HEK293 (cell line): Measurements from ENCODE around the gene ADM5.

Experiments
- BCL11A ChIP-seq: fragments of 450-650 bp; formaldehyde crosslinking; IDR thresholded peaks from 2 replicates; pipeline ENCODE4 v1.5.1; 2016; ENCODE audit warnings: low read depth, missing biosample characterization, missing genetic modification characterization
- FEZF1 ChIP-seq: fragments of 450-650 bp; formaldehyde crosslinking; IDR thresholded peaks from 2 replicates; pipeline ENCODE4 v1.5.1; 2016; ENCODE audit warnings: missing biosample characterization, missing genetic modification characterization
- IKZF3 ChIP-seq: fragments of 450-650 bp; IDR thresholded peaks from 2 replicates; pipeline ENCODE4 v1.5.0; 2018; ENCODE audit warnings: missing biosample characterization, mild to moderate bottlenecking, missing genetic modification characterization, moderate library complexity
- KLF9 ChIP-seq: fragments of 450-650 bp; formaldehyde crosslinking; IDR thresholded peaks from 2 replicates; pipeline ENCODE4 v1.5.1; 2016; ENCODE audit warnings: missing biosample characterization, missing genetic modification characterization, low read depth
- PRDM10 ChIP-seq: fragments of 450-650 bp; formaldehyde crosslinking; IDR thresholded peaks from 2 replicates; pipeline ENCODE4 v1.5.1; 2016; ENCODE audit warnings: missing biosample characterization, missing genetic modification characterization
- REST ChIP-seq: fragments of 450-650 bp; formaldehyde crosslinking; IDR thresholded peaks from 2 replicates; pipeline ENCODE4 v1.5.1; 2016; ENCODE audit warnings: missing biosample characterization, missing genetic modification characterization
- SP3 ChIP-seq: fragments of 450-650 bp; formaldehyde crosslinking; IDR thresholded peaks from 2 replicates; pipeline ENCODE4 v1.5.1; 2016; ENCODE audit warnings: missing biosample characterization, missing genetic modification characterization
- YY2 ChIP-seq: fragments of 450-650 bp; formaldehyde crosslinking; IDR thresholded peaks from 2 replicates; pipeline ENCODE4 v1.5.1; 2016; ENCODE audit warnings: missing biosample characterization, missing genetic modification characterization
- ZBTB10 ChIP-seq: fragments of 450-650 bp; formaldehyde crosslinking; IDR thresholded peaks from 2 replicates; pipeline ENCODE4 v1.5.1; 2016; ENCODE audit warnings: missing biosample characterization, missing genetic modification characterization
- ZFP37 ChIP-seq: fragments of 450-650 bp; formaldehyde crosslinking; IDR thresholded peaks from 2 replicates; pipeline ENCODE4 v1.5.1; 2016; ENCODE audit warnings: missing biosample characterization, missing genetic modification characterization
- ZNF138 ChIP-seq: fragments of 450-650 bp; formaldehyde crosslinking; IDR thresholded peaks from 2 replicates; pipeline ENCODE4 v1.5.1; 2016; ENCODE audit warnings: missing biosample characterization, missing genetic modification characterization, borderline replicate concordance
- ZNF2 ChIP-seq: fragments of 450-650 bp; formaldehyde crosslinking; IDR thresholded peaks from 2 replicates; pipeline ENCODE4 v1.5.1; 2016; ENCODE audit warnings: missing biosample characterization, missing genetic modification characterization
- ZNF239 ChIP-seq: fragments of 450-650 bp; formaldehyde crosslinking; IDR thresholded peaks from 2 replicates; pipeline ENCODE4 v1.5.1; 2016; ENCODE audit warnings: missing biosample characterization, missing genetic modification characterization
- ZNF280D ChIP-seq: fragments of 450-650 bp; formaldehyde crosslinking; IDR thresholded peaks from 2 replicates; pipeline ENCODE4 v1.5.1; 2016; ENCODE audit warnings: missing biosample characterization, missing genetic modification characterization
- ZNF324 ChIP-seq: fragments of 450-650 bp; formaldehyde crosslinking; IDR thresholded peaks from 2 replicates; pipeline ENCODE4 v1.5.1; 2016; ENCODE audit warnings: missing biosample characterization, missing genetic modification characterization
- ZNF423 ChIP-seq: fragments of 450-650 bp; formaldehyde crosslinking; IDR thresholded peaks from 2 replicates; pipeline ENCODE4 v1.5.1; 2016; ENCODE audit warnings: missing biosample characterization, missing genetic modification characterization
- ZNF501 ChIP-seq: fragments of 450-650 bp; formaldehyde crosslinking; IDR thresholded peaks from 2 replicates; pipeline ENCODE4 v1.5.1; 2016; ENCODE audit warnings: missing biosample characterization, missing genetic modification characterization
- ZNF548 ChIP-seq: fragments of 450-650 bp; formaldehyde crosslinking; IDR thresholded peaks from 2 replicates; pipeline ENCODE4 v1.5.1; 2016; ENCODE audit warnings: missing biosample characterization, missing genetic modification characterization
- ZNF785 ChIP-seq: fragments of 450-650 bp; formaldehyde crosslinking; IDR thresholded peaks from 2 replicates; pipeline ENCODE4 v1.5.1; 2016; ENCODE audit warnings: missing biosample characterization, missing genetic modification characterization
- ZSCAN23 ChIP-seq: fragments of 450-650 bp; formaldehyde crosslinking; IDR thresholded peaks from 2 replicates; pipeline ENCODE4 v1.5.1; 2016; ENCODE audit warnings: missing biosample characterization, missing genetic modification characterization
- ZSCAN30 ChIP-seq: fragments of 450-650 bp; IDR thresholded peaks from 2 replicates; pipeline ENCODE4 v1.5.1; 2018; ENCODE audit warnings: missing biosample characterization, mild to moderate bottlenecking, missing genetic modification characterization, moderate library complexity
- ZXDB ChIP-seq: fragments of 450-650 bp; formaldehyde crosslinking; IDR thresholded peaks from 2 replicates; pipeline ENCODE4 v1.5.1; 2016; ENCODE audit warnings: missing biosample characterization, missing genetic modification characterization
- TF ChIP-seq, protein P1 (sequence below): fragments of 450-650 bp; formaldehyde crosslinking; IDR thresholded peaks from 2 replicates; pipeline ENCODE4 v1.5.1; 2016; ENCODE audit warnings: missing biosample characterization, missing genetic modification characterization

ADM5 gene

DNA sequence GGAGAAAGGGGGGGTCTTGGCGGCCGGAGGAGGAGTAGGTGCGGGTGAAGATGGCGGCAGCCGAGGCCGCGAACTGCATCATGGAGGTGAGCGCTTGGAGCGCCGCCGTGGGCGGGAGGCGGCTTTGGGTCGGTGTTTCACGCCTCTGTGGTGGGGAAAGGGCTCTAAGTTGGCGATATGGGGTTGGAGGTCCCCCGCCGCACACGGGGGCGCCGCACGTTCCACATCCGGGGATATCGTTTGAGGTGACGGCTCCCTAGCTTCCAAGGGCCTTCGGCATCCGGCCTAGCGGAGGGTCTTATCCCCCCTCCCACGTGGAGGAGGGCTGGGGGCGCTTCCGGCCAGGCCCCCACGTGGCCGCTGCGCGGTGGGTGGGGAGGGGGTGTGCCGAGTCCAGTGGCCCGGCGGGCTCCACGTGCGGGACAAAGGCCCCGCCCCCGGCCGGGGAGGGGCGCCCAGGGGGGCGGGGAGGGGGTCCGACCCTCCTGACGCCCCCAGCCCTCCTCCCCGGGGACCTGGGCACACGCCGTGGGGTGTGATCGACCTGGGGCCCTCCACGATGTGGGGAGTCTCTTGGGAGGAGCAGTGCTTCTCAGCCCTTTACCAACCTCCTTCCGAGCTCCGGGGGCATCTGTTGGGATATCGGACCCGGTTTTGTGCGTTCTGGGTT is 12.0 kb upstream of the ADM5 start, which contains the start of gene PRMT1 (continued):
- TF ChIP-seq REST (peak; percentile 44; the same call in 1 of the 2 replicates), SP3 (tag by site-specific recombination) (peak; percentile 87), YY2 (tag by site-specific recombination) (peak; percentile 97), ZNF548 (tag by site-specific recombination) (no peak), IKZF3 (tag by site-specific recombination) (0 out of 2 replicates have a peak, but pooled peaks have one; percentile 73), BCL11A (tag by site-specific recombination) (peak; percentile 63; the same call in 1 of the 2 replicates), ZFP37 (tag by site-specific recombination) (peak; percentile 29; the same call in 1 of the 2 replicates), ZBTB10 (tag by site-specific recombination) (peak; percentile 98), FEZF1 (tag by site-specific recombination) (0 out of 2 replicates have a peak, but pooled peaks have one; percentile 19), ZNF239 (tag by site-specific recombination) (no peak), KLF9 (peak; percentile 99), ZNF501 (peak; percentile 78), ZNF280D (peak; percentile 65; the same call in 1 of the 2 replicates), ZNF785 (tag by site-specific recombination) (peak; percentile 65; the same call in 1 of the 2 replicates), ZNF2 (tag by site-specific recombination) (peak; percentile 61; the same call in 1 of the 2 replicates), ZXDB (peak; percentile 96), ZSCAN30 (tag by site-specific recombination) (peak; percentile 65; the same call in 1 of the 2 replicates), ZNF138 (tag by site-specific recombination) (no peak), ZNF423 (peak; percentile 98), ZNF324 (tag by site-specific recombination) (peak; percentile 79), ZSCAN23 (tag by site-specific recombination) (no peak), PRDM10 (tag by site-specific recombination) (no peak; the same call in 1 of the 2 replicates)
- TF ChIP-seq, protein P1, sequence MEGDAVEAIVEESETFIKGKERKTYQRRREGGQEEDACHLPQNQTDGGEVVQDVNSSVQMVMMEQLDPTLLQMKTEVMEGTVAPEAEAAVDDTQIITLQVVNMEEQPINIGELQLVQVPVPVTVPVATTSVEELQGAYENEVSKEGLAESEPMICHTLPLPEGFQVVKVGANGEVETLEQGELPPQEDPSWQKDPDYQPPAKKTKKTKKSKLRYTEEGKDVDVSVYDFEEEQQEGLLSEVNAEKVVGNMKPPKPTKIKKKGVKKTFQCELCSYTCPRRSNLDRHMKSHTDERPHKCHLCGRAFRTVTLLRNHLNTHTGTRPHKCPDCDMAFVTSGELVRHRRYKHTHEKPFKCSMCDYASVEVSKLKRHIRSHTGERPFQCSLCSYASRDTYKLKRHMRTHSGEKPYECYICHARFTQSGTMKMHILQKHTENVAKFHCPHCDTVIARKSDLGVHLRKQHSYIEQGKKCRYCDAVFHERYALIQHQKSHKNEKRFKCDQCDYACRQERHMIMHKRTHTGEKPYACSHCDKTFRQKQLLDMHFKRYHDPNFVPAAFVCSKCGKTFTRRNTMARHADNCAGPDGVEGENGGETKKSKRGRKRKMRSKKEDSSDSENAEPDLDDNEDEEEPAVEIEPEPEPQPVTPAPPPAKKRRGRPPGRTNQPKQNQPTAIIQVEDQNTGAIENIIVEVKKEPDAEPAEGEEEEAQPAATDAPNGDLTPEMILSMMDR (tag by site-specific recombination): peak; percentile 72
